Thoracic aorta (tissue), 2 donors: Measurements from ENCODE around the gene IMPG2. TPM values are rescaled to one million over a fixed set of nuclear protein-coding genes. Genes with fewer than 3 reads are reported as not detected.

Source experiments
- ATAC-seq: fragments of 150-250 bp; one replicate; pipeline ENCODE4 v1.8.0; 2017; ENCODE audit warnings: low read depth; ENCODE audit not compliant: insufficient number of reproducible peaks, low FRiP score
- DNase-seq: peaks from one replicate; pipeline ENCODE4 v3.0.0-alpha.2; 2020; ENCODE audit warnings: low spot score
- H3K27ac ChIP-seq, 2 donors: fragments of 200-600 bp; sonication (generic); 1 replicate in 1 of 2; 2 replicates in 1 of 2; pipeline ENCODE4 v1.5.1; 2016; ENCODE audit warnings: mild to moderate bottlenecking in 2 of 2, moderate library complexity in 2 of 2
- H3K27me3 ChIP-seq: fragments of 200-600 bp; sonication (generic); replicated peaks from 2 replicates; pipeline ENCODE4 v1.6.0; 2016; ENCODE audit warnings: mild to moderate bottlenecking; ENCODE audit not compliant: insufficient read depth
- H3K36me3 ChIP-seq: fragments of 200-600 bp; sonication (generic); one replicate; pipeline ENCODE4 v1.5.1; 2016
- H3K4me1 ChIP-seq, 2 donors: fragments of 200-600 bp; sonication (generic); 1 replicate in 1 of 2; 2 replicates in 1 of 2; pipeline versions ENCODE4 v1.5.1 to v1.6.0; 2016; ENCODE audit warnings: low read depth in 2 of 2, mild to moderate bottlenecking in 1 of 2; ENCODE audit not compliant: control insufficient read depth in 1 of 2
- H3K4me3 ChIP-seq: fragments of 200-600 bp; sonication (generic); 2 replicates; pipeline ENCODE4 v1.5.1; 2016; ENCODE audit warnings: mild to moderate bottlenecking
- H3K9me3 ChIP-seq: fragments of 200-600 bp; sonication (generic); 2 replicates; pipeline ENCODE4 v1.5.1; 2016
- total RNA-seq, 2 donors: library from RNA; depleted of rRNA; stranded (reverse); fragments of >200 nt; gene quantifications; one replicate each; pipeline versions ENCODE4 v1.1.0 to v1.2.3, GENCODE V29; 2016
- TF ChIP-seq, protein P1 (sequence below): fragments of 200-600 bp; sonication (generic); IDR thresholded peaks from one replicate; pipeline ENCODE4 v1.5.1; 2019; ENCODE audit warnings: antibody characterized with exemption

Gene IMPG2
- total RNA-seq, 2 donors from 2014 or later: 0.21 to 0.81 TPM

DNA sequence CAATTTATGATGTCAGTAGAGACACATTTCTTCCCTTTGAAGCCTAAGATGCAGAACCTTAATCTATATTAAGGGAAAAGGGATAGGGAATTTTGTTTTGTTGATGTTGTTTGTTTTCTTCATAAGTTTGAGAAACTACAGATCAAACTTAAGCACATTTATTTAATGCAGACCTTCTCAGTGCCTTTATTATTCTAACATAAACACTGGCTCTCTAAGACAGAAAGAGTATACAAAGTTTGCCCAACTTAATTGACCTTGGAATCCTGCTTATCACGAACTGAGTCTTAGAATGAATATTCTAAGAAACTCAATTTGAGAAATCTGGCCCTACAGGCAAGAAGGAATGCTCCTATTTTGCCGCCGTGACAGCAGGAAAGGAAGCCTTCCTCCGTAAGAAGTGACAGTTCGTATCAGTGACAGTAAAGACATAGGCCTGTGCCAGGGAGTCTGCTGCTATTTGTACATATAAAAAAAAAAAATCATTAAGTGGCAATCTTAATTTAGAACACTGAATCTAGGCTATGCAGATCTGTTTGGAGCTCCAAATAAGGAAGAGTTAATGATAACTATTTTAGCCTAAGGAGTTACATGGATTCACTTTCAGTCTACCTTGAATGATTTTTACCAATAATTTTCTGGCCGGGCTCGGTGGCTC is 8.8 kb upstream of the IMPG2 start:
- Histone ChIP-seq H3K4me1 (no peaks in the 10 kb centered on the region), H3K9me3 (no peaks in the 10 kb centered on the region), H3K27ac (no peak overlapping the region), H3K27me3 (no peaks in the 10 kb centered on the region), H3K4me3 (no peak overlapping the region), H3K36me3 (no peaks in the 10 kb centered on the region)
- TF ChIP-seq, protein P1, sequence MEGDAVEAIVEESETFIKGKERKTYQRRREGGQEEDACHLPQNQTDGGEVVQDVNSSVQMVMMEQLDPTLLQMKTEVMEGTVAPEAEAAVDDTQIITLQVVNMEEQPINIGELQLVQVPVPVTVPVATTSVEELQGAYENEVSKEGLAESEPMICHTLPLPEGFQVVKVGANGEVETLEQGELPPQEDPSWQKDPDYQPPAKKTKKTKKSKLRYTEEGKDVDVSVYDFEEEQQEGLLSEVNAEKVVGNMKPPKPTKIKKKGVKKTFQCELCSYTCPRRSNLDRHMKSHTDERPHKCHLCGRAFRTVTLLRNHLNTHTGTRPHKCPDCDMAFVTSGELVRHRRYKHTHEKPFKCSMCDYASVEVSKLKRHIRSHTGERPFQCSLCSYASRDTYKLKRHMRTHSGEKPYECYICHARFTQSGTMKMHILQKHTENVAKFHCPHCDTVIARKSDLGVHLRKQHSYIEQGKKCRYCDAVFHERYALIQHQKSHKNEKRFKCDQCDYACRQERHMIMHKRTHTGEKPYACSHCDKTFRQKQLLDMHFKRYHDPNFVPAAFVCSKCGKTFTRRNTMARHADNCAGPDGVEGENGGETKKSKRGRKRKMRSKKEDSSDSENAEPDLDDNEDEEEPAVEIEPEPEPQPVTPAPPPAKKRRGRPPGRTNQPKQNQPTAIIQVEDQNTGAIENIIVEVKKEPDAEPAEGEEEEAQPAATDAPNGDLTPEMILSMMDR: no peak
- ATAC-seq: no peak
- DNase-seq: no peak

DNA sequence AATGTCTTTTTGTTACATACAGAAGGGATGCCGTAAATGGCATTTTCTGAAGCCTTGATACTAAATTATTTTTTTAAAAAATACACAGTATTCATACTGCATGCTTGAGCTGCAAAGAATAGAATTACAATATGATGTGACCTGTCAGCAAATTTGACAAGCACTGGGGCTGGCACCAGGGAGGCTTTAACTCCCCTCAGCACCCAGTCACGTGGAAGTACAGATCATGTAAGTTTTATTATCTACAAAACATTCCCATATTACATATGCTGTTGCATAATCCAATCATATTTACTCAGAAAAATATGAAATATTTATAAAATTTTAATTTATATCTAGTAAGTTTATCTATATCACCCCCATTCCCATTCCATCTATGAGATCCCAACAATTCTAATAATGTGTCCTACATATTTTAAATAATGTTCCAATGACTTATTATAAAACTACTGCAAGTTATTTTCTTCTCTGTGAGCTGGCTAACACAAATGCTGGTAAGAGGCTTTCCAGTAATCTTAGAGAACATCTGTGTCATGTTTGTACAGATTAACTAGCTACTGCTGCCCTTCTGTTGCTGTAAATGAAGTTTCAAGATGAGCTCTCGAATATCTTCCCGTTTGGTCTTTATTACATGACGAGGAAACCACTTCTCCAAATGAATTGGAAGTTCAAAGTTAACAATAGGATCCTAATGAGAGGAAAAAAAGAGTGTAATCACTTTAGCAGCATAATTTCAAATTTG is 5.2 kb upstream of the IMPG2 start:
- no peak overlapping the region for H3K27ac ChIP-seq
- TF ChIP-seq, protein P1: no peak

GRCh38 chr3:101319531-101319930 is 844 bp downstream of the IMPG2 start:
- H3K27me3 ChIP-seq: no peaks in the 10 kb centered on the region
- no peak for ATAC-seq
- H3K4me3 ChIP-seq: no peak overlapping the region
- H3K9me3 ChIP-seq: no peaks in the 10 kb centered on the region
- H3K36me3 ChIP-seq: no peaks in the 10 kb centered on the region
- H3K27ac ChIP-seq: no peak overlapping the region
- TF ChIP-seq, protein P1: no peak
- H3K4me1 ChIP-seq: no peaks in the 10 kb centered on the region
- no peak for DNase-seq

More for the DNA sequence above, 5.2 kb upstream of the IMPG2 start:
- Histone ChIP-seq H3K27me3 (no peaks in the 10 kb centered on the region), H3K9me3 (no peaks in the 10 kb centered on the region), H3K4me3 (no peak overlapping the region), H3K4me1 (no peaks in the 10 kb centered on the region), H3K36me3 (no peaks in the 10 kb centered on the region)
- ATAC-seq (no peak), DNase-seq (no peak)

GRCh38 chr3:101312545-101312944 is 7.8 kb downstream of the IMPG2 start:
- Histone ChIP-seq H3K27me3 (no peaks in the 10 kb centered on the region), H3K9me3 (peaks cover 9% of the 10 kb centered on the region), H3K4me1 (peaks cover 0 to 35% of the 10 kb centered on the region in 2 donors), H3K4me3 (no peak overlapping the region), H3K27ac (no peak overlapping the region), H3K36me3 (no peaks in the 10 kb centered on the region)
- TF ChIP-seq, protein P1: no peak
- ATAC-seq (no peak), DNase-seq (no peak)

- no peaks in the 10 kb centered on the region for H3K36me3 ChIP-seq
- DNase-seq (no peak), ATAC-seq (no peak)
- no peak overlapping the region for H3K4me3 ChIP-seq
- H3K27ac ChIP-seq: peak overlapping the region; percentile 57 to 67
- TF ChIP-seq, protein P1: no peak
- H3K4me1 ChIP-seq: peaks cover 0 to 38% of the 10 kb centered on the region in 2 donors
- H3K27me3 ChIP-seq: no peaks in the 10 kb centered on the region
- H3K9me3 ChIP-seq: peaks cover 9% of the 10 kb centered on the region
These were observed 8.7 kb downstream of the IMPG2 start for GRCh38 chr3:101311676-101312075.
